PC-3 (cell line): ENCODE measurements around the gene DEK. TPM values are rescaled to one million over a fixed set of nuclear protein-coding genes. Genes with fewer than 3 reads are reported as not detected.

Experiments used
- ATAC-seq: fragments of 200-7000 bp; cut with Tn5 transposase; 2 replicates; pipeline ENCODE4 v1.9.1; 2020; ENCODE audit warnings: mild to moderate bottlenecking, moderate library complexity
- BruUV-seq: library from RNA; stranded (reverse); fragments of 400-500 nt; replicated peaks from 2 replicates; lab custom pipeline; 2021; lab: Mats Ljungman, UMichigan
- CTCF ChIA-PET: fragments of 300-600 bp; sonication (Branson Sonifier 250); formaldehyde crosslinking; loops from one replicate; lab custom pipeline; 2022; ENCODE audit warnings: antibody characterized with exemption; lab: Charles Lee
- POLR2A ChIA-PET: fragments of 300-600 bp; sonication (Branson Sonifier 250); formaldehyde crosslinking; loops from one replicate; lab custom pipeline; 2022; ENCODE audit warnings: antibody characterized with exemption; ENCODE audit not compliant: unreplicated experiment; lab: Charles Lee
- DNase-seq: peaks from one replicate; pipeline ENCODE4 v3.0.0-alpha.2; 2015
- H2AFZ ChIP-seq: fragments of 300-600 bp; sonication (generic); 2 replicates; pipeline ENCODE4 v1.6.0; 2016; ENCODE audit warnings: antibody characterized with exemption, low read length
- H3F3A ChIP-seq: fragments of 300-600 bp; sonication (generic); one replicate; pipeline ENCODE4 v1.6.0; 2017; ENCODE audit warnings: antibody characterized with exemption, low read length, control low read depth, mild to moderate bottlenecking; ENCODE audit not compliant: unreplicated experiment
- H3K27ac ChIP-seq: fragments of 300-600 bp; sonication (generic); 2 replicates; pipeline ENCODE4 v1.5.1; 2016; ENCODE audit warnings: mild to moderate bottlenecking, low read length
- H3K27me3 ChIP-seq: fragments of 300-600 bp; sonication (generic); 2 replicates; pipeline ENCODE4 v1.6.1; 2016; ENCODE audit warnings: low read length, mixed read lengths
- H3K36me3 ChIP-seq: fragments of 300-600 bp; sonication (generic); 2 replicates; pipeline ENCODE4 v1.6.1; 2016; ENCODE audit warnings: low read depth, mixed run types, low read length, mixed read lengths
- H3K4me1 ChIP-seq: fragments of 300-600 bp; sonication (generic); 2 replicates; pipeline ENCODE4 v1.5.1; 2016; ENCODE audit warnings: low read length; ENCODE audit not compliant: insufficient read depth
- H3K4me2 ChIP-seq: fragments of 300-600 bp; sonication (generic); 2 replicates; pipeline ENCODE4 v1.6.0; 2016; ENCODE audit warnings: low read length
- H3K4me3 ChIP-seq: fragments of 300-600 bp; sonication (generic); 2 replicates; pipeline ENCODE4 v1.5.1; 2016; ENCODE audit warnings: mild to moderate bottlenecking, low read length, mixed read lengths
- H3K79me2 ChIP-seq: fragments of 300-600 bp; sonication (generic); 2 replicates; pipeline ENCODE4 v1.6.1; 2017; ENCODE audit warnings: low read length, mixed read lengths
- H3K9ac ChIP-seq: fragments of 300-600 bp; sonication (generic); 2 replicates; pipeline ENCODE4 v1.6.0; 2016; ENCODE audit warnings: mild to moderate bottlenecking, low read length
- H3K9me2 ChIP-seq: fragments of 300-600 bp; sonication (generic); replicated peaks from 2 replicates; pipeline ENCODE4 v1.6.1; 2016; ENCODE audit warnings: mixed run types, low read length, mixed read lengths
- H3K9me3 ChIP-seq: fragments of 300-600 bp; sonication (generic); 2 replicates; pipeline ENCODE4 v1.6.1; 2016; ENCODE audit warnings: low read length, mixed read lengths
- H4K20me1 ChIP-seq: fragments of 300-600 bp; sonication (generic); 2 replicates; pipeline ENCODE4 v1.6.1; 2016; ENCODE audit warnings: low read length, mixed read lengths
- CTCF ChIP-seq: fragments of 300-600 bp; sonication (generic); conservative IDR thresholded peaks from 2 replicates; pipeline ENCODE4 v1.5.1; 2017; ENCODE audit warnings: antibody characterized with exemption, low read depth, mild to moderate bottlenecking, low read length
- EZH2 ChIP-seq: fragments of 300-600 bp; sonication (generic); IDR thresholded peaks from one replicate; pipeline ENCODE4 v1.6.1; 2017; ENCODE audit warnings: antibody characterized with exemption, mild to moderate bottlenecking, low read length; ENCODE audit not compliant: unreplicated experiment
- EZH2phosphoT487 ChIP-seq: fragments of 300-600 bp; sonication (generic); IDR thresholded peaks from 2 replicates; pipeline ENCODE4 v1.6.1; 2018; ENCODE audit warnings: mild to moderate bottlenecking, antibody characterized with exemption, low read length, borderline replicate concordance
- intact Hi-C: fragments of 100-400 bp; cut with micrococcal nuclease; formaldehyde crosslinking; loops from 2 replicates; pipeline ENCODE4 v1.9.0; 2023
- total RNA-seq: library from RNA; depleted of rRNA; stranded (reverse); fragments of >200 nt; gene quantifications from 2 replicates; pipeline ENCODE4 v1.2.3, GENCODE V29; 2014

DEK gene
- total RNA-seq, 1 experiment from 2014 or later, result 155 TPM

GRCh38 chr6:18204691-18205090, 59.6 kb downstream of the DEK start:
- no peak for ATAC-seq
- no peaks in the 10 kb centered on the region for H3K9me2 ChIP-seq
- no peak overlapping the region for H3K27ac ChIP-seq
- no peak for DNase-seq
- intact Hi-C loops, result no loop called here
- H3K9ac ChIP-seq, result no peak overlapping the region
- TF ChIP-seq EZH2 (no peak), EZH2phosphoT487 (no peak), CTCF (no peak)
- H2AFZ ChIP-seq, result no peak overlapping the region
- no peak overlapping the region for H3K4me3 ChIP-seq
- H3K4me2 ChIP-seq, result no peak overlapping the region
- ChIA-PET POLR2A (no interaction called here), CTCF (no interaction called here)
- H3K4me1 ChIP-seq, result no peaks in the 10 kb centered on the region
- no peaks in the 10 kb centered on the region for H3K27me3 ChIP-seq
- no TSS peak for BruUV-seq
- no peaks in the 10 kb centered on the region for H3F3A ChIP-seq
- H3K79me2 ChIP-seq, result no peaks in the 10 kb centered on the region
- H4K20me1 ChIP-seq, result no peaks in the 10 kb centered on the region
- H3K36me3 ChIP-seq, result no peaks in the 10 kb centered on the region; the same call in 1 of the 2 replicates
- H3K9me3 ChIP-seq, result no peaks in the 10 kb centered on the region

GRCh38 chr6:18203786-18204185, 60.5 kb downstream of the DEK start:
- CTCF ChIA-PET, result no interaction called here
- ATAC-seq (no peak), DNase-seq (no peak)
- H3K79me2 ChIP-seq, result no peaks in the 10 kb centered on the region
- POLR2A ChIA-PET, result no interaction called here
- TF ChIP-seq EZH2, result no peak
- no peak for TF ChIP-seq CTCF
- no peak for TF ChIP-seq EZH2phosphoT487
- no peaks in the 10 kb centered on the region for H4K20me1 ChIP-seq
- no peak overlapping the region for H3K4me3 ChIP-seq
- no peaks in the 10 kb centered on the region for H3K27me3 ChIP-seq
- H3K36me3 ChIP-seq, result no peaks in the 10 kb centered on the region; the same call in 1 of the 2 replicates
- no TSS peak for BruUV-seq
- H3F3A ChIP-seq, result no peaks in the 10 kb centered on the region
- H3K9me2 ChIP-seq, result no peaks in the 10 kb centered on the region
- no peaks in the 10 kb centered on the region for H3K9me3 ChIP-seq
- no peak overlapping the region for H2AFZ ChIP-seq
- H3K4me1 ChIP-seq, result no peaks in the 10 kb centered on the region
- H3K9ac ChIP-seq, result no peak overlapping the region
- H3K4me2 ChIP-seq, result no peak overlapping the region
- intact Hi-C loops, result no loop called here
- H3K27ac ChIP-seq, result no peak overlapping the region

GRCh38 chr6:18192026-18192425, 72.3 kb downstream of the DEK start:
- DNase-seq (no peak), ATAC-seq (no peak)
- intact Hi-C loops, result no loop called here
- Histone ChIP-seq H3K4me1 (no peaks in the 10 kb centered on the region), H3K9me2 (no peaks in the 10 kb centered on the region), H3K9me3 (no peaks in the 10 kb centered on the region), H2AFZ (no peak overlapping the region), H3F3A (no peaks in the 10 kb centered on the region), H3K79me2 (no peaks in the 10 kb centered on the region), H3K9ac (no peak overlapping the region), H3K27ac (no peak overlapping the region), H3K4me2 (no peak overlapping the region), H3K36me3 (no peaks in the 10 kb centered on the region), H3K4me3 (no peak overlapping the region), H4K20me1 (no peaks in the 10 kb centered on the region), H3K27me3 (no peaks in the 10 kb centered on the region)
- ChIA-PET POLR2A (no interaction called here), CTCF (no interaction called here)
- TF ChIP-seq EZH2phosphoT487 (no peak), CTCF (no peak), EZH2 (no peak)
- BruUV-seq, result no TSS peak
